GM23338 (cell line): Measurements from ENCODE around the gene HSPB9. TPM values are rescaled to one million over a fixed set of nuclear protein-coding genes. Genes with fewer than 3 reads are reported as not detected.
A peak's percentile ranks its signal among the peaks of the same experiment; 100 is the strongest.

Source experiments
- ATAC-seq: fragments of 200-7000 bp; cut with Tn5 transposase; 3 replicates; pipeline ENCODE4 v1.9.1; 2020
- DNase-seq: peaks from one replicate; pipeline ENCODE4 v3.0.0-alpha.2; 2015; ENCODE audit warnings: low spot score
- H2AFZ ChIP-seq: fragments of 200-600 bp; sonication (generic); 2 replicates; pipeline ENCODE4 v1.8.0; 2016; ENCODE audit warnings: antibody characterized with exemption, mild to moderate bottlenecking, moderate library complexity
- H3F3A ChIP-seq: fragments of 200-600 bp; sonication (generic); replicated peaks from 2 replicates; pipeline ENCODE4 v1.8.0; 2017; ENCODE audit warnings: antibody characterized with exemption, mixed run types, low read depth
- H3K27ac ChIP-seq: fragments of 200-600 bp; sonication (generic); 2 replicates; pipeline ENCODE4 v1.6.1; 2016; ENCODE audit warnings: low read depth
- H3K27me3 ChIP-seq: fragments of 200-600 bp; sonication (generic); 2 replicates; pipeline ENCODE4 v1.8.0; 2016; ENCODE audit warnings: mild to moderate bottlenecking, mixed run types, moderate library complexity; ENCODE audit not compliant: insufficient read depth
- H3K36me3 ChIP-seq: fragments of 200-600 bp; sonication (generic); 2 replicates; pipeline ENCODE4 v1.8.0; 2016; ENCODE audit warnings: mild to moderate bottlenecking; ENCODE audit not compliant: insufficient read depth
- H3K4me1 ChIP-seq: fragments of 200-600 bp; sonication (generic); 2 replicates; pipeline ENCODE4 v1.8.0; 2016; ENCODE audit warnings: mild to moderate bottlenecking, moderate library complexity; ENCODE audit not compliant: insufficient read depth
- H3K4me2 ChIP-seq: fragments of 200-600 bp; sonication (generic); 2 replicates; pipeline ENCODE4 v1.7.1; 2017; ENCODE audit warnings: mixed run types
- H3K4me3 ChIP-seq: fragments of 200-600 bp; sonication (generic); 2 replicates; pipeline ENCODE4 v1.6.1; 2016; ENCODE audit warnings: mixed run types
- H3K79me2 ChIP-seq: fragments of 200-600 bp; sonication (generic); replicated peaks from 2 replicates; pipeline ENCODE4 v1.8.0; 2017; ENCODE audit warnings: mild to moderate bottlenecking; ENCODE audit not compliant: insufficient read depth
- H3K9me2 ChIP-seq: fragments of 200-600 bp; sonication (generic); 2 replicates; pipeline ENCODE4 v1.8.0; 2017; ENCODE audit not compliant: insufficient read depth
- H4K20me1 ChIP-seq: fragments of 200-600 bp; sonication (generic); replicated peaks from 2 replicates; pipeline ENCODE4 v1.8.0; 2017; ENCODE audit warnings: mild to moderate bottlenecking; ENCODE audit not compliant: insufficient read depth
- H3K27ac Mint-ChIP-seq: 2 replicates; pipeline ENCODE4 v1.8.0; 2020; ENCODE audit warnings: inconsistent platforms, mild to moderate bottlenecking, moderate library complexity, mixed read lengths
- H3K27me3 Mint-ChIP-seq: 3 replicates; pipeline ENCODE4 v1.8.0; 2022; ENCODE audit warnings: low read depth, mild to moderate bottlenecking, moderate library complexity, mixed read lengths, inconsistent platforms; ENCODE audit not compliant: insufficient read depth, poor library complexity
- H3K36me3 Mint-ChIP-seq: 3 replicates; pipeline ENCODE4 v1.8.0; 2021; ENCODE audit warnings: low read depth, mild to moderate bottlenecking, inconsistent platforms, moderate library complexity, mixed read lengths
- H3K4me1 Mint-ChIP-seq: 3 replicates; pipeline ENCODE4 v1.8.0; 2020; ENCODE audit warnings: mild to moderate bottlenecking, inconsistent platforms, mixed read lengths
- H3K4me3 Mint-ChIP-seq: 3 replicates; pipeline ENCODE4 v1.8.0; 2021; ENCODE audit warnings: moderate library complexity, mild to moderate bottlenecking, inconsistent platforms, mixed read lengths
- H3K9me3 Mint-ChIP-seq: 3 replicates; pipeline ENCODE4 v1.8.0; 2020; ENCODE audit warnings: moderate library complexity, mild to moderate bottlenecking, inconsistent platforms, mixed read lengths
- CREB1 ChIP-seq: fragments of 250-450 bp; sonication (Bioruptor Pico); IDR thresholded peaks from 2 replicates; pipeline ENCODE4 v1.5.0; 2020; ENCODE audit warnings: low read depth, mild to moderate bottlenecking, moderate library complexity
- EZH2phosphoT487 ChIP-seq: fragments of 200-600 bp; sonication (generic); IDR thresholded peaks from one replicate; pipeline ENCODE4 v1.8.1; 2018; ENCODE audit warnings: antibody characterized with exemption; ENCODE audit not compliant: unreplicated experiment
- polyA plus RNA-seq: library from polyadenylated mRNA; unstranded; fragments of >200 nt; fragmentation: Nextera tagmentation; extraction: Ambion mirVana; gene quantifications from 2 replicates; pipeline ENCODE4 v1.2.1, GENCODE V29; 2016
- total RNA-seq: library from RNA; depleted of rRNA; stranded (reverse); fragments of >200 nt; shearing (Covaris generic); gene quantifications from 2 replicates; pipeline ENCODE4 v1.2.3, GENCODE V29; 2014
- TF ChIP-seq, protein P1 (sequence below), 2 experiments: fragments of 200-600 bp in 1 of 2; sonication (generic) in 1 of 2; conservative IDR thresholded peaks; 2 replicates each; pipeline versions ENCODE4 v1.5.1 to v1.6.1; 2016 to 2017; ENCODE audit warnings: antibody characterized with exemption in 2 of 2, low read depth in 2 of 2, mild to moderate bottlenecking in 2 of 2, moderate library complexity in 1 of 2

The HSPB9 gene
- total and polyA plus RNA-seq, 2 experiments from 2014 or later = 0.31 to 0.52 TPM

DNA sequence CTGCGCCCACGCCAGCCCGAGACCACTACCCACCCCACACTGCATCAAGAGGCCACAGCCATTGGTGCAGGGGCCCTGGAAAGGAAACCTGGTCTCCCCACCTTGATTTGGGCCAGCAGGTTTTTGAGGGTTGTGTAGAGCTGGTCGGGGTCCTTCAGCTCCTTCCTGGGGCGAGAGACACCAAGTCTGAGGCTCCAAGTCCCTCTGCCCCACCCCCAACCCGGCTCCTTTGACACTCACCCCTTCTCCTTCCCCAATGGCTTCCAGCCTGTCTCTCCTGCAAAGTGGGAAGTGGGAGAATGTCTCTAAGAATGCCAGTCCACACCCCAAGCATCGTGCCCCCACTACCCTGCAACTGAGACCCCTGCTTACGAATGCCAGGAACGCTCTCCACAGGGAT lies 8.5 kb upstream of the HSPB9 start:
- H3K27ac Mint-ChIP-seq = no peak overlapping the region
- Histone ChIP-seq H3K79me2 (no peaks in the 10 kb centered on the region), H3K27me3 (no peaks in the 10 kb centered on the region), H3K27ac (no peak overlapping the region), H3K4me1 (no peaks in the 10 kb centered on the region), H3K9me2 (no peaks in the 10 kb centered on the region), H3K36me3 (no peaks in the 10 kb centered on the region; the same call in 1 of the 2 replicates), H4K20me1 (0 out of 2 replicates have a peak, but pooled peaks cover 5% of the 10 kb centered on the region), H2AFZ (no peak overlapping the region), H3F3A (0 out of 2 replicates have a peak, but pooled peaks cover 8% of the 10 kb centered on the region), H3K4me2 (no peak overlapping the region), H3K4me3 (no peak overlapping the region)
- peaks cover 21% of the 10 kb centered on the region for H3K27me3 Mint-ChIP-seq
- peaks cover 14% of the 10 kb centered on the region for H3K4me1 Mint-ChIP-seq
- H3K4me3 Mint-ChIP-seq = no peak overlapping the region
- TF ChIP-seq EZH2phosphoT487 = no peak
- TF ChIP-seq, protein P1, sequence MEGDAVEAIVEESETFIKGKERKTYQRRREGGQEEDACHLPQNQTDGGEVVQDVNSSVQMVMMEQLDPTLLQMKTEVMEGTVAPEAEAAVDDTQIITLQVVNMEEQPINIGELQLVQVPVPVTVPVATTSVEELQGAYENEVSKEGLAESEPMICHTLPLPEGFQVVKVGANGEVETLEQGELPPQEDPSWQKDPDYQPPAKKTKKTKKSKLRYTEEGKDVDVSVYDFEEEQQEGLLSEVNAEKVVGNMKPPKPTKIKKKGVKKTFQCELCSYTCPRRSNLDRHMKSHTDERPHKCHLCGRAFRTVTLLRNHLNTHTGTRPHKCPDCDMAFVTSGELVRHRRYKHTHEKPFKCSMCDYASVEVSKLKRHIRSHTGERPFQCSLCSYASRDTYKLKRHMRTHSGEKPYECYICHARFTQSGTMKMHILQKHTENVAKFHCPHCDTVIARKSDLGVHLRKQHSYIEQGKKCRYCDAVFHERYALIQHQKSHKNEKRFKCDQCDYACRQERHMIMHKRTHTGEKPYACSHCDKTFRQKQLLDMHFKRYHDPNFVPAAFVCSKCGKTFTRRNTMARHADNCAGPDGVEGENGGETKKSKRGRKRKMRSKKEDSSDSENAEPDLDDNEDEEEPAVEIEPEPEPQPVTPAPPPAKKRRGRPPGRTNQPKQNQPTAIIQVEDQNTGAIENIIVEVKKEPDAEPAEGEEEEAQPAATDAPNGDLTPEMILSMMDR (conservative IDR thresholded peaks at IDR 0.05; ENCODE audit: low read depth in 2 of 2) = no peak
- H3K36me3 Mint-ChIP-seq = peaks cover 31% of the 10 kb centered on the region
- no peak for ATAC-seq
- H3K9me3 Mint-ChIP-seq = no peaks in the 10 kb centered on the region; the same call in 2 of the 3 replicates
- DNase-seq = no peak

DNA sequence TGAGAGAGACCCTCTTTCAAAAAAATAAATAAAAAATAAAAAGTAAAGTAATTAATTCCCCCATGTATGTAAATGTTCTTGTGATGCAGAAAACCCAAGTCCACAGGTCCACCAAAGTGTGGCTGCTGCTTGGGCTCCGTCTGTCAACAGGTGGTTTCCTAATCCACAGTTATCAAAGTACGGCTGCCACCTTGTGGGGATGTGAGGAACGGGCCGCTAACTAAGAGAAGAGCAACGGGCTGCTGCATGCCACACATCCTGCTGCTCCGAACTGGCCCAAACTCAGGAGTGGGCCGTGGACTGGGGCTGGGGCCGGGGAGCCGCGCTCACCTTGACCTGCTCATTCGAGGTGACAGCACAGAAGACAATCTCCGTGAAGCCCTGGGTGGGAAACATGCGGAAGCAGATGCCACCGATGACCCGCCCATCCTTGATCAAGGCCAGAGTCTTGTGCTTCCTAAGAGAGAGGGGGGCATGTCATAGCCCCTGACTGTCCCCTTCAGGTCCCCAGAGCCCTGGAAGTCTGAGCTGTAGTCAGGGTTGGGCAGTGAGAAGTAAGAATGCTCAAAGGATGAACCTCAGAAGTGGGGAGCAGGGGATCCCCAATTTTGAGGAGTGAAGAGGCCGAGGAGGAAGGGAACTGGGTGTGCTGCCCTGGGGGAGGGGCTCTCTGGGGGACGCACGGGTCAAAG lies 5.8 kb upstream of the HSPB9 start:
- Histone ChIP-seq H3K4me2 (no peak overlapping the region), H4K20me1 (0 out of 2 replicates have a peak, but pooled peaks cover 5% of the 10 kb centered on the region), H3K27me3 (no peaks in the 10 kb centered on the region), H3K79me2 (no peaks in the 10 kb centered on the region), H3K4me1 (peaks cover 11% of the 10 kb centered on the region; the same call in 1 of the 2 replicates), H3F3A (peaks cover 8% of the 10 kb centered on the region; the same call in 1 of the 2 replicates), H3K4me3 (no peak overlapping the region), H3K27ac (peak overlapping the region; percentile 26; the same call in 1 of the 2 replicates), H3K9me2 (no peaks in the 10 kb centered on the region), H3K36me3 (no peaks in the 10 kb centered on the region; the same call in 1 of the 2 replicates), H2AFZ (no peak overlapping the region)
- TF ChIP-seq CREB1 (CRISPR knock-in tag) (no peak), EZH2phosphoT487 (no peak)
- TF ChIP-seq, protein P1 (conservative IDR thresholded peaks at IDR 0.05; ENCODE audit: low read depth in 2 of 2) = peak; percentile 82 to 92
- ATAC-seq (peak; percentile 26), DNase-seq (peak; percentile 96)
- no peaks in the 10 kb centered on the region; the same call in 2 of the 3 replicates for H3K9me3 Mint-ChIP-seq
- H3K4me1 Mint-ChIP-seq = peaks cover 21% of the 10 kb centered on the region
- H3K27ac Mint-ChIP-seq = no peak overlapping the region
- peaks cover 21% of the 10 kb centered on the region for H3K27me3 Mint-ChIP-seq
- H3K36me3 Mint-ChIP-seq = peaks cover 32% of the 10 kb centered on the region
- no peak overlapping the region for H3K4me3 Mint-ChIP-seq
